ENCODE data around the gene SYS1. TPM values are rescaled to one million over a fixed set of nuclear protein-coding genes. Genes with fewer than 3 reads are reported as not detected.

The SYS1 gene
- total and polyA plus RNA-seq, 2 of the 8 experiments (the other 6 are each of a cell fraction or from before 2014, with no cell fraction given) = 19.6 to 50.8 TPM

DNA sequence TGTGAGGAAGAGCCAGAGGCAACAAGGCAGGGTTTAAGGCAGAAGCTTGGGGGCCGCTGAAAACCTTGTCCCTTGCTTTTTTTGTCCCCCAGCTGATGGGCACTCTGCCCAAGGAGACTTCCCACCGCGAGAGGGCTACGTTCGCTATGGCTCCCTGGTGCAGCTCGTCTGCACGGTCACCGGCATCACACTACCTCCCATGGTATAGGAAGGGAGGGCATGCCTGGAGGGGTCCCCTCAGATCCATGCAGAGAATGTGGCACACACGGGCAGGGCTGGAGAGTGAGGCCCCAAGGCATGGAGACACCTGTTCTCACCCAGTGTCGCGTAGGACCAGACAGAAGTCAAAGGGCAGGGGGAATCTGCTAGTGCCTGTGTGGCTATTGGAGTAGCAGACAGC lies 49.0 kb upstream of the SYS1 start (continued):
- TF ChIP-seq SP2 (IDR thresholded peaks at IDR 0.05; ENCODE audit: low read length) (no peak), HDAC2 (IDR thresholded peaks at IDR 0.05; ENCODE audit: borderline replicate concordance in 1 of 2, low read depth in 2 of 2, low read length in 2 of 2) (no peak), KDM5A (IDR thresholded peaks at IDR 0.05; ENCODE audit: low read length) (no peak)

Data from H1 (cell line).